HepG2 (cell line): ENCODE measurements around the gene DHX30. TPM values are rescaled to one million over a fixed set of nuclear protein-coding genes. Genes with fewer than 3 reads are reported as not detected.
A peak's percentile ranks its signal among the peaks of the same experiment; 100 is the strongest.

Experiments used
- CEBPZ ChIP-seq: IDR thresholded peaks from 2 replicates; pipeline ENCODE4 v1.6.1; 2012; ENCODE audit warnings: low read length, improper control_type of control experiment
- DRAP1 ChIP-seq: IDR thresholded peaks from 2 replicates; pipeline ENCODE4 v1.6.1; 2016; ENCODE audit warnings: missing genetic modification reagents, missing compliant biosample characterization
- ERF ChIP-seq: IDR thresholded peaks from 2 replicates; pipeline ENCODE4 v1.6.1; 2018; ENCODE audit warnings: missing biosample characterization, missing genetic modification reagents
- GATA4 ChIP-seq: sonication (generic); IDR thresholded peaks from 2 replicates; pipeline ENCODE4 v1.6.1; 2016; ENCODE audit warnings: antibody characterized with exemption, low read depth, borderline replicate concordance
- HNF1A ChIP-seq, 2 experiments: sonication (generic) in 1 of 2; formaldehyde crosslinking in 1 of 2; IDR thresholded peaks; 2 replicates each; pipeline versions ENCODE4 v1.4.0 to v1.6.1; 2016 to 2020; ENCODE audit warnings: borderline replicate concordance in 1 of 2, low read depth in 1 of 2, mild to moderate bottlenecking in 1 of 2, missing genetic modification reagents in 1 of 2
- KDM6A ChIP-seq: IDR thresholded peaks from 2 replicates; pipeline ENCODE4 v1.6.1; 2016; ENCODE audit warnings: low read depth
- MEIS2 ChIP-seq: sonication (generic); formaldehyde crosslinking; IDR thresholded peaks from 2 replicates; pipeline ENCODE4 v1.9.0; 2021; ENCODE audit warnings: mild to moderate bottlenecking, missing genetic modification reagents
- MTF2 ChIP-seq: sonication (generic); formaldehyde crosslinking; IDR thresholded peaks from 2 replicates; pipeline ENCODE4 v1.5.0; 2020; ENCODE audit warnings: missing genetic modification reagents, borderline replicate concordance
- MXD3 ChIP-seq: IDR thresholded peaks from 2 replicates; pipeline ENCODE4 v1.6.1; 2016; ENCODE audit warnings: mild to moderate bottlenecking, missing biosample characterization, missing genetic modification reagents
- NFRKB ChIP-seq: fragments of 450-650 bp; IDR thresholded peaks from 2 replicates; pipeline ENCODE4 v1.6.1; 2017
- SAP130 ChIP-seq: IDR thresholded peaks from 2 replicates; pipeline ENCODE4 v1.6.1; 2016; ENCODE audit warnings: low read depth
- SIX1 ChIP-seq: sonication (generic); formaldehyde crosslinking; IDR thresholded peaks from 2 replicates; pipeline ENCODE4 v1.4.0; 2020; ENCODE audit warnings: missing genetic modification reagents, borderline replicate concordance
- ZNF276 ChIP-seq: sonication (generic); formaldehyde crosslinking; IDR thresholded peaks from 2 replicates; pipeline ENCODE4 v1.4.0; 2020; ENCODE audit warnings: mild to moderate bottlenecking, low read depth, missing genetic modification reagents
- ZNF446 ChIP-seq: sonication (generic); formaldehyde crosslinking; IDR thresholded peaks from 2 replicates; pipeline ENCODE4 v1.5.0; 2020; ENCODE audit warnings: mild to moderate bottlenecking, missing genetic modification reagents
- polyA plus RNA-seq, 8 experiments: library from polyadenylated mRNA; depleted of rRNA in 3 of 8; stranded (reverse) in 7 of 8; unstranded in 1 of 8; fragments of >200 nt; fragmentation: Illumina TruSeq in 4 of 8; extraction: Trizol in 4 of 8; gene quantifications; 2 replicates each; pipeline versions ENCODE4 v1.2.1 to v1.2.3, GENCODE V29; 2011 to 2016; ENCODE audit warnings: low read depth in 4 of 8, missing spikeins in 1 of 8, mixed read lengths in 1 of 8; ENCODE audit not compliant: insufficient read depth in 1 of 8
- total RNA-seq, 5 experiments: library from RNA; depleted of rRNA; stranded (reverse); fragments of >200 nt; fragmentation: Illumina TruSeq; extraction: Trizol; gene quantifications; 2 replicates each; pipeline ENCODE4 v1.2.3, GENCODE V29; 2016; ENCODE audit warnings: low read depth in 1 of 5
- TF ChIP-seq, protein P1 (sequence below): sonication (generic); formaldehyde crosslinking; IDR thresholded peaks from 2 replicates; pipeline ENCODE4 v1.5.0; 2020; ENCODE audit warnings: missing genetic modification reagents
- TF ChIP-seq, protein P2 (sequence below): sonication (generic); formaldehyde crosslinking; IDR thresholded peaks from 2 replicates; pipeline ENCODE4 v1.8.1; 2023; ENCODE audit warnings: mild to moderate bottlenecking, moderate library complexity, missing genetic modification reagents

DHX30 gene
- total and polyA plus RNA-seq, 2 of the 13 experiments (the other 11 are each of a cell fraction or from before 2014, with no cell fraction given) = 30.6 to 59.4 TPM

GRCh38 chr3:47802734-47803479 lies at the start of gene DHX30 (continued):
- TF ChIP-seq SAP130 (peak; percentile 60), KDM6A (no peak), NFRKB (no peak), ZNF276 (no peak), HNF1A (IDR thresholded peaks at IDR 0.05; ENCODE audit: low read depth) (no peak), HNF1A (CRISPR knock-in tag; IDR thresholded peaks at IDR 0.05; ENCODE audit: borderline replicate concordance) (no peak; the same call in 1 of the 2 replicates), GATA4 (no peak), SIX1 (CRISPR knock-in tag) (no peak), ERF (CRISPR knock-in tag) (peak; percentile 74), MXD3 (CRISPR knock-in tag) (no peak; the same call in 1 of the 2 replicates), MTF2 (no peak), DRAP1 (CRISPR knock-in tag) (no peak), MEIS2 (CRISPR knock-in tag) (0 out of 2 replicates have a peak, but pooled peaks have one; percentile 23), CEBPZ (no peak), ZNF446 (no peak)
- TF ChIP-seq, protein P1, sequence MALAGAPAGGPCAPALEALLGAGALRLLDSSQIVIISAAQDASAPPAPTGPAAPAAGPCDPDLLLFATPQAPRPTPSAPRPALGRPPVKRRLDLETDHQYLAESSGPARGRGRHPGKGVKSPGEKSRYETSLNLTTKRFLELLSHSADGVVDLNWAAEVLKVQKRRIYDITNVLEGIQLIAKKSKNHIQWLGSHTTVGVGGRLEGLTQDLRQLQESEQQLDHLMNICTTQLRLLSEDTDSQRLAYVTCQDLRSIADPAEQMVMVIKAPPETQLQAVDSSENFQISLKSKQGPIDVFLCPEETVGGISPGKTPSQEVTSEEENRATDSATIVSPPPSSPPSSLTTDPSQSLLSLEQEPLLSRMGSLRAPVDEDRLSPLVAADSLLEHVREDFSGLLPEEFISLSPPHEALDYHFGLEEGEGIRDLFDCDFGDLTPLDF (CRISPR knock-in tag) = peak; percentile 57
- TF ChIP-seq, protein P2, sequence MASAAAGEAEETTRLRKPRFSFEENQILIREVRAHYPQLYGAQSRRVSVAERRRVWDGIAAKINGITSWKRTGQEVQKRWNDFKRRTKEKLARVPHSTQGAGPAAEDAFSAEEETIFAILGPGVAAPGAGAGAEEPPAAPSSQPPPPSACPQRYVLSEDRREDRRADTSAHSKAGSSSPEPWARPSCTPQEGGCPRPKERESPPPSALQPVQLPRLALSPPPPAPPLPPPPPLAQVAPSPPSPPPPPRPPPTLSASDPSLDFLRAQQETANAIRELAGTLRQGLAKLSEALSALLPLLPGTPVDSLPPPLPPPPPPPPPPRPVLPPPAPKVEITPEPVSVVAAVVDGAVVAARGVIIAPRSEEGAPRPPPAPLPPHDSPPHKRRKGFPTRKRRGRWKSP (CRISPR knock-in tag) = no peak
